Neutrophil (primary cell): ENCODE measurements around the gene CROCC2.

Experiments
- H3K27ac ChIP-seq: fragments of 200-600 bp; sonication (generic); 2 replicates; pipeline ENCODE4 v1.5.1; 2016; ENCODE audit warnings: mild to moderate bottlenecking, moderate library complexity
- H3K27me3 ChIP-seq: fragments of 200-600 bp; sonication (generic); 2 replicates; pipeline ENCODE4 v1.6.0; 2016; ENCODE audit warnings: mild to moderate bottlenecking
- H3K36me3 ChIP-seq: fragments of 200-600 bp; sonication (generic); 2 replicates; pipeline ENCODE4 v1.5.1; 2017
- H3K4me1 ChIP-seq, 2 experiments: fragments of 200-600 bp in 1 of 2; sonication (generic) in 1 of 2; 1 replicate in 1 of 2; 2 replicates in 1 of 2; pipeline versions ENCODE4 v1.5.1 to v1.6.1; 2013 to 2016; ENCODE audit warnings: low read depth in 1 of 2, low read length in 1 of 2, mild to moderate bottlenecking in 1 of 2, moderate library complexity in 1 of 2; ENCODE audit not compliant: control insufficient read depth in 1 of 2, insufficient read depth in 1 of 2
- H3K4me3 ChIP-seq, 2 experiments: fragments of 200-600 bp in 1 of 2; sonication (generic) in 1 of 2; 1 replicate in 1 of 2; 2 replicates in 1 of 2; pipeline ENCODE4 v1.5.1; 2013 to 2016; ENCODE audit warnings: low read depth in 1 of 2, low read length in 1 of 2, mild to moderate bottlenecking in 1 of 2, moderate library complexity in 1 of 2
- H3K9me3 ChIP-seq: fragments of 200-600 bp; sonication (generic); 2 replicates; pipeline ENCODE4 v1.5.1; 2016
- TF ChIP-seq, protein P1 (sequence below): fragments of 200-600 bp; sonication (generic); IDR thresholded peaks from 2 replicates; pipeline ENCODE4 v1.5.1; 2016; ENCODE audit warnings: antibody characterized with exemption

CROCC2 gene

DNA sequence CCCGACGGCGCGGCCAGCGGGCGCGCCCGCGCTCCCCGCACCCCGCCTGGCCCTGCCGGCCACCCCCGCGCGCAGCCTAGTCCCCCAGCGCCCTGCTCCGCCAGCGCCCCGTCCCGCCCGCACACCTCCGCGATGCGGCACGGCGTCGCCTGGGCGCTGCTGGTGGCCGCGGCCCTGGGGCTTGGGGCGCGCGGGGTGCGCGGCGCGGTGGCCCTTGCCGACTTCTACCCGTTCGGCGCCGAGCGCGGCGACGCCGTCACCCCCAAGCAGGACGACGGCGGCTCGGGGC is 92.5 kb downstream of the CROCC2 start:
- Histone ChIP-seq H3K4me1 (peaks cover 0 to 3% of the 10 kb centered on the region in 2 experiments), H3K9me3 (peaks cover 5% of the 10 kb centered on the region), H3K36me3 (no peaks in the 10 kb centered on the region), H3K4me3 (peak overlapping the region in 1 of 2 experiments; percentile 27), H3K27me3 (peaks cover 86% of the 10 kb centered on the region), H3K27ac (no peak overlapping the region)
- TF ChIP-seq, protein P1, sequence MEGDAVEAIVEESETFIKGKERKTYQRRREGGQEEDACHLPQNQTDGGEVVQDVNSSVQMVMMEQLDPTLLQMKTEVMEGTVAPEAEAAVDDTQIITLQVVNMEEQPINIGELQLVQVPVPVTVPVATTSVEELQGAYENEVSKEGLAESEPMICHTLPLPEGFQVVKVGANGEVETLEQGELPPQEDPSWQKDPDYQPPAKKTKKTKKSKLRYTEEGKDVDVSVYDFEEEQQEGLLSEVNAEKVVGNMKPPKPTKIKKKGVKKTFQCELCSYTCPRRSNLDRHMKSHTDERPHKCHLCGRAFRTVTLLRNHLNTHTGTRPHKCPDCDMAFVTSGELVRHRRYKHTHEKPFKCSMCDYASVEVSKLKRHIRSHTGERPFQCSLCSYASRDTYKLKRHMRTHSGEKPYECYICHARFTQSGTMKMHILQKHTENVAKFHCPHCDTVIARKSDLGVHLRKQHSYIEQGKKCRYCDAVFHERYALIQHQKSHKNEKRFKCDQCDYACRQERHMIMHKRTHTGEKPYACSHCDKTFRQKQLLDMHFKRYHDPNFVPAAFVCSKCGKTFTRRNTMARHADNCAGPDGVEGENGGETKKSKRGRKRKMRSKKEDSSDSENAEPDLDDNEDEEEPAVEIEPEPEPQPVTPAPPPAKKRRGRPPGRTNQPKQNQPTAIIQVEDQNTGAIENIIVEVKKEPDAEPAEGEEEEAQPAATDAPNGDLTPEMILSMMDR, result no peak

- peaks cover 81% of the 10 kb centered on the region for H3K27me3 ChIP-seq
- peak overlapping the region in 1 of 2 experiments; percentile 25 for H3K4me3 ChIP-seq
- TF ChIP-seq, protein P1, result no peak
- H3K9me3 ChIP-seq, result peaks cover 9% of the 10 kb centered on the region
- H3K36me3 ChIP-seq, result no peaks in the 10 kb centered on the region
- peaks cover 0 to 3% of the 10 kb centered on the region in 2 experiments for H3K4me1 ChIP-seq
- no peak overlapping the region for H3K27ac ChIP-seq
These were observed 93.1 kb downstream of the CROCC2 start for GRCh38 chr2:240998995-240999791.

DNA sequence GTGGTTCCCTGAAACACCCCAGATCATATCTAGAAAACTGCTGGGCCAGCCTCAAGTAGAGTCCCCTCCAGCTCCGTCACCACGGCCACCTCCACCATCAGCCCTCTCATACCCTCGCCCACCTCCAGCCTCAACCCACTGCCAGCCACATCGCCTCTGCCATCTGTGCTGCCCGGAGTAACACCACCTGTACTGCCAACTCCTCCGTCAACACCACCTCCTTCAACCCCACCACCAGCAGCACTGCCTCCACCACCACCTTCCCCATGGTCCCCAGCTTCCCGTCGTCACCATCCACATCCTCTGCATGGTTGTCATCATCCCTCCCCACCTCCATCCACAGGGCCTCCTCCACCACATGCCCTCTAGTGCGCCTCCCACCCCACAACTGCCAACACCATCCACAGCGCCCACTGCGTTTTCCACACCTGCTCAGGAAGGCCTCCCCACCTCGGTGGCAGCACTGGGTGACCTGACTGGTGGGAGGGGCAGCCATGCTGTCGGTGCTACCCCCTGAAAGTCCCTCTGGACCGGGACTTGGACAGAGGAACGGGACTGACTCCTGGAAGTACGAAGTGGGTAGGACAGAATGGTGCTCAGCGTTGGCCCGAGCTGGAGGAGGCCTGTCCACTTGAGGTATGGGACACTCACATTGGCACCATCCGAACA is 93.9 kb downstream of the CROCC2 start:
- no peak overlapping the region for H3K4me3 ChIP-seq
- TF ChIP-seq, protein P1, result no peak
- peaks cover 73% of the 10 kb centered on the region for H3K27me3 ChIP-seq
- H3K36me3 ChIP-seq, result no peaks in the 10 kb centered on the region
- no peak overlapping the region for H3K27ac ChIP-seq
- H3K4me1 ChIP-seq, result peaks cover 0 to 3% of the 10 kb centered on the region in 2 experiments
- peaks cover 9% of the 10 kb centered on the region for H3K9me3 ChIP-seq

DNA sequence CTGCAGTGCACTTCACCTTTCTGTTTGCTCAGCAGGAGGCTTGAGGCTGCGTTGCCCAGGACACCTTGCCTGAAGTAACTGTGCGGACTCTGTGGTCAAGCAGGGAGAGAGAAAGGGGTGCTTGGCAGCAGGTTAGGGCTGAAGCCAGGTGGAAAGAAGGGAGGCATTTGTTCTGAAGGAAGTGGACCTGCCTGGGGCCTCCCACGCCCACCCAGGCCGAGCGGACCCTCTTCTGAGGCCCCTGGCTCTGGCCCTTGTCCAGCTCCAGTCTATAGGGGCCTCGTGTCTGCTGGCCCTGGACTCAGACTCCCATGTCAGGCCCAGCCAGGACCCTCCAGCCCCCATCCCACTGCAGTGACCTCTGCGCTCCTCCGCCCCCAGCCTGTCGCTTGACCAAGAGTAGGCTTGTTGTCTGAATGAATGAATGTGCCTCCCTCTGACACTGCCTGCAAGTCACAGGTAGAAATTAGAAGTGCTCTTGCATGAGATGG is 94.7 kb downstream of the CROCC2 start:
- TF ChIP-seq, protein P1, result no peak
- no peaks in the 10 kb centered on the region for H3K36me3 ChIP-seq
- no peak overlapping the region for H3K27ac ChIP-seq
- peaks cover 9% of the 10 kb centered on the region for H3K9me3 ChIP-seq
- peaks cover 64% of the 10 kb centered on the region for H3K27me3 ChIP-seq
- peaks cover 0 to 3% of the 10 kb centered on the region in 2 experiments for H3K4me1 ChIP-seq
- H3K4me3 ChIP-seq, result no peak overlapping the region

GRCh38 chr2:241001413-241002274 is 95.5 kb downstream of the CROCC2 start:
- Histone ChIP-seq H3K4me1 (peaks cover 0 to 3% of the 10 kb centered on the region in 2 experiments), H3K36me3 (no peaks in the 10 kb centered on the region), H3K4me3 (no peak overlapping the region), H3K27me3 (peaks cover 62% of the 10 kb centered on the region), H3K9me3 (peaks cover 9% of the 10 kb centered on the region), H3K27ac (no peak overlapping the region)
- TF ChIP-seq, protein P1, result no peak
